ENCODE results near the gene ANKRD36C. TPM values are rescaled to one million over a fixed set of nuclear protein-coding genes. Genes with fewer than 3 reads are reported as not detected.
A peak's percentile ranks its signal among the peaks of the same experiment; 100 is the strongest.
"Not testable (repeated sequence)": the region's sequence is repeated elsewhere in the genome, so short reads cannot be mapped to it uniquely, and the experiment has no call there.

The ANKRD36C gene
- polyA plus RNA-seq, 6 donors from 2014 or later, result 4.7 to 30.1 (median 15.4) TPM

DNA sequence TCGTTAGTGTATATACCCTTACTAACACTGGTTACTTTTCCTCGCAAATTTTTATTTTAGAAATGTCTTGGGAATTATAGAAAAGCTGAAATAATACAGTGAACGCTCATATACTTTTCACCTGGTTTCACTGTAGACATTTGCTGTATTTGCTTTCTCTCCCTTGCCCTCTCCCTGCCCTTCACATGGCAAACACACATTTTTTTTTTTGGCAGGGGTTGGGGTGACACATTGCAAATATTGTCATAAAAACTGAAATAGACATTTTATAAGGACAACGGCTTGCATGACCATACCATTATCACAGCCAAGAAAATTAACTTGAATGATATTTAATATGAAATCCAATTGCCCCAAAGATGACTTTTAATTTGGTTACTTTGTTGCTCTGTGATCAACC, 24.7 kb upstream of the ANKRD36C start:
- not testable (repeated sequence) for H3K36me3 Mint-ChIP-seq; H3K9me3 Mint-ChIP-seq; H3K4me3 Mint-ChIP-seq; H3K4me1 Mint-ChIP-seq; H3K27me3 Mint-ChIP-seq; DNase-seq; ATAC-seq (ENCODE audit: low read depth in 2 of 2)
- H3K27ac Mint-ChIP-seq, result peak overlapping the region in 1 of 6 donors; percentile 54

GRCh38 chr2:96012792-96013264, 21.2 kb upstream of the ANKRD36C start:
- not testable (repeated sequence) for DNase-seq; ATAC-seq (ENCODE audit: low read depth in 2 of 2); H3K9me3 Mint-ChIP-seq; H3K36me3 Mint-ChIP-seq
- Mint-ChIP-seq H3K4me3 (peak overlapping the region in 1 of 8 donors; percentile 33), H3K27me3 (peaks cover 0 to 13% (median 8%) of the 10 kb centered on the region in 3 donors), H3K4me1 (peaks cover 4 to 18% (median 11%) of the 10 kb centered on the region in 3 donors), H3K27ac (peak overlapping the region in 1 of 6 donors; percentile 54)

DNA sequence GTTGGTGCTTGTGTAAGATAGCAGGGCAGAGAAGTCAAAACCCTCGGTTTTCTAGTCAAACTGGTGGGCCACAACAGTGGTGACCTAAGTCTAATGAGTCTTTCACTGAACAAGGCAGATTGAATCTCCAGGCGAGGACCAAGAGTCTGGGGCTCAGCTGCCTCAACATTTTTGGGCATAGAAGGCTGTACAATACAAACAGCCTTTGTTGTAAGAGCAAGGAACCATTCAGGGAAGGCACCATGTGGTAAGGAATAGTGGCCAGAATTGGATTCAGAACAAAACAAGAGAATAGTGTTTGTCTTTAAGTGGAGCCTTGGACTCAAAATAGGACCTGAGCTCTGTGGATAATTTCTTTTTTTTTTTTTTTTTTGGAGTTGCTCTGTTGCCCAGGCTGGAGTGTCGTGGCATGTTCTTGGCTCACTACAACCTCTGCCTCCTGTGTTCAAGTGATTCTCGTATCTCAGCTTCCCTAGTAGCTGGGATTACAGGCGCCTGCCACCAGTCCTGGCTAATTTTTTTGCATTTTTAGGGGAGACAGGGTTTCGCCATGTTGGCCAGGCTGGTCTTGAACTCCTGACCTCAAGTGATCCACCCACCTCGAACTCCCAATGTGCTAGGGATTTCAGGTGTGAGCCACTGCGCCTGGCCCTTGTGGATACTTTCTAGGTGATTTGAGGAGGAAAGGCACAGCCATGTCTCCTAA, 20.6 kb upstream of the ANKRD36C start:
- H3K9me3 Mint-ChIP-seq; H3K36me3 Mint-ChIP-seq; DNase-seq; ATAC-seq (ENCODE audit: low read depth in 2 of 2): not testable (repeated sequence)
- peaks cover 0 to 16% (median 12%) of the 10 kb centered on the region in 3 donors for H3K27me3 Mint-ChIP-seq
- peaks cover 4 to 18% (median 11%) of the 10 kb centered on the region in 3 donors for H3K4me1 Mint-ChIP-seq
- H3K27ac Mint-ChIP-seq, result peak overlapping the region in 4 of 6 donors; percentile 47 to 94 (median 71)
- H3K4me3 Mint-ChIP-seq, result peak overlapping the region in 4 of 8 donors; percentile 9 to 60 (median 50)

- Mint-ChIP-seq H3K4me3 (peak overlapping the region in 5 of 8 donors; percentile 45 to 76 (median 53)), H3K4me1 (peaks cover 4 to 18% (median 11%) of the 10 kb centered on the region in 3 donors), H3K27me3 (peaks cover 3 to 28% (median 23%) of the 10 kb centered on the region in 3 donors), H3K27ac (peak overlapping the region in 2 of 6 donors; percentile 72 to 78)
- not testable (repeated sequence) for H3K36me3 Mint-ChIP-seq; ATAC-seq (ENCODE audit: low read depth in 2 of 2); DNase-seq; H3K9me3 Mint-ChIP-seq
Measured at GRCh38 chr2:96011129-96011455, 19.5 kb upstream of the ANKRD36C start.

DNA sequence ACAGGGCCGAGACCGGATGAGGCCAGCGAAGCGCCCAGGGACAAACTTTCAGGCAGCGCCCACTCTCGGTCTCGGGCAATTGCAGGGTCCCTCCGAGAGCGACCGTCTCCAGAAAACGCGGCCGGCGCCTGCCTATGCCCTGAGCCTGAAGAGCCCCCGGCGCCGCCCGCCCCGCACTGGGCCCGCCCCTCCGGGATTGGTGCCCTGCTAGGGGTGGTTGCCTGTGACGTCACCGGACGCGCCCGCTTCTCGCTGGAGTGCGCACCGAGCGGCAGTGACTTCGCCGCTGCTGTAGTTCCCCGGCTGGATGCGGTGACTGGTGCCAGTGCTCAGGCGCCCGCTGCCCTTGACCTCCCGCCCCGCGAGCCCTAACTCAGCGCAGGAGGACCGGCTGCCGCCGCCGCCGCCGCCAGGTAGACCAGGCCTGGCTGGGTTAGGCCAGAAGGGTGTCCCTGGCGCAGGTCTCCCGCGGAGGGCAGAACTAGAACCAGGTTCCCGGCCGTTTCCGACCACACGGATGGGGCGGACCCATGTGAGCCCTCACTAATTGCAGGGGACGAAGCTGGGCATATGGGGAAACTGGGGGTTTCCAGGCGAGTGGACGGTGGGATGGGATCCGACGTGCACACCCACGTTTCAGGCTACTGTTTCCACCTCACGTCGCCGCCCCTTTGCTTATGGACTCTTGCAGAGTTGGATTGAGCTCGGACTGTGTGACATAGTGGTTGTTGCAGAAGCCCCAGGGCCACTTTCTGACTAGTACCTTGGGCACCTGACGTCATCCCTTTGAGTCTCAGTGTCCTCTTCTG, 18.9 kb upstream of the ANKRD36C start:
- DNase-seq (peak; percentile 96), ATAC-seq (ENCODE audit: low read depth in 2 of 2) (peak; percentile 97)
- H3K36me3 Mint-ChIP-seq, H3K9me3 Mint-ChIP-seq: not testable (repeated sequence)
- Mint-ChIP-seq H3K4me1 (peaks cover 4 to 18% (median 11%) of the 10 kb centered on the region in 3 donors), H3K27ac (peak overlapping the region in 4 of 6 donors; percentile 80 to 90 (median 88)), H3K4me3 (peak overlapping the region; percentile 75 to 91 (median 84)), H3K27me3 (peaks cover 7 to 33% (median 29%) of the 10 kb centered on the region in 3 donors)

DNA sequence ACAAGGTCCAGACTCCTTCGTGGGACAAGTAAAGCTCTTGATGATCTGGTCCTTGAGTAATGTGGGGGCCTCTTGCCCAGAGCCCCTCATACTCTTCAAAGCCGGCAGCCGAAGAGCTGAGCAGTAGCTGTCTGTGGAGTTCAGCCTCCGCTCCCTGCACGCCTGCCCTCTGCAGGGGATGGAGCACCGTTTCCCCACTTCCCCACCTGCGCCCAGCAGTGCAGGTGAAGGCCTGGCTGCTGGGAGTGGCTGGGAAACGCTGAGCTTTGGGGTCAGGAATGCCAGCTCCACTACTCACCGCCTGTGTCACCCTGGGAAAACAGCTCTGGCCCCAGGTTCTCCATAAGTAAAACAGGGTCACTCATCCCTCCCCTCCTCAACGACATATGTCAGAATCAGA, 18.2 kb upstream of the ANKRD36C start:
- peak overlapping the region; percentile 80 to 97 (median 88) for H3K27ac Mint-ChIP-seq
- H3K36me3 Mint-ChIP-seq, result peaks cover 4 to 12% of the 10 kb centered on the region in 2 donors
- not testable (repeated sequence) for H3K9me3 Mint-ChIP-seq
- peaks cover 12 to 40% (median 36%) of the 10 kb centered on the region in 3 donors for H3K27me3 Mint-ChIP-seq
- peak overlapping the region; percentile 75 to 91 (median 84) for H3K4me3 Mint-ChIP-seq
- ATAC-seq (ENCODE audit: low read depth in 2 of 2), result peak; percentile 5 to 8
- H3K4me1 Mint-ChIP-seq, result peaks cover 4 to 18% (median 11%) of the 10 kb centered on the region in 3 donors
- DNase-seq, result peak; percentile 4

DNA sequence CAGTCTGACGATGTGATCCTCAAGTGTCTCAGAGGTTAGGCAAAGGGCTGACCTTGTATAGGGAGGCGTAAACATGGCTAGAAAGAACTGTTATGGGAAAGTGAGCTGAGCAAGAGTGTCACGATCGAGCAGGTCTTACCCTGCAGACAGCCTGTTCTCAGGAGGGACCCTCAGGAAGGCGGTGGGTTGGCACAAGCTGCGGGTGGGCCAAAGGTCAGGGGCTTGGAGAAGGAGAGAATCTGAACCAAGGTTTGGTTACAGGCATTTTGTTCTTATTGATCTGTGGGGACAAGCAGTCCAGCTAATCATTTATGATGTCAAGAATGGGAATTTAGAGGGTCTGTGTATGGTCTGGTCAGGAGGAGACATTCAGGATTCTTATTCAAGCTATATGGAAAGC, 16.4 kb upstream of the ANKRD36C start:
- H3K27ac Mint-ChIP-seq, result peak overlapping the region in 1 of 6 donors; percentile 78
- not testable (repeated sequence) for H3K9me3 Mint-ChIP-seq; DNase-seq; ATAC-seq (ENCODE audit: low read depth in 2 of 2)
- H3K4me3 Mint-ChIP-seq, result peak overlapping the region in 2 of 8 donors; percentile 4 to 47
- peaks cover 4 to 14% of the 10 kb centered on the region in 2 donors for H3K36me3 Mint-ChIP-seq
- peaks cover 4 to 18% (median 11%) of the 10 kb centered on the region in 3 donors for H3K4me1 Mint-ChIP-seq
- H3K27me3 Mint-ChIP-seq, result peaks cover 13 to 50% (median 39%) of the 10 kb centered on the region in 3 donors

GRCh38 chr2:96006248-96006647, 14.6 kb upstream of the ANKRD36C start:
- H3K9me3 Mint-ChIP-seq; DNase-seq; ATAC-seq (ENCODE audit: low read depth in 2 of 2): not testable (repeated sequence)
- peaks cover 4 to 13% (median 11%) of the 10 kb centered on the region in 3 donors for H3K4me1 Mint-ChIP-seq
- H3K36me3 Mint-ChIP-seq, result peaks cover 4 to 14% of the 10 kb centered on the region in 2 donors
- H3K27me3 Mint-ChIP-seq, result peaks cover 19 to 67% (median 50%) of the 10 kb centered on the region in 3 donors
- H3K4me3 Mint-ChIP-seq, result peak overlapping the region in 1 of 8 donors; percentile 9
- H3K27ac Mint-ChIP-seq, result peak overlapping the region in 1 of 6 donors; percentile 57

- peak; percentile 48 to 53 for ATAC-seq (ENCODE audit: low read depth in 2 of 2)
- H3K4me1 Mint-ChIP-seq, H3K9me3 Mint-ChIP-seq, H3K36me3 Mint-ChIP-seq: not testable (repeated sequence)
- DNase-seq, result peak; percentile 67
- Mint-ChIP-seq H3K27me3 (peaks cover 5 to 24% (median 20%) of the 10 kb centered on the region in 3 donors), H3K4me3 (peak overlapping the region; percentile 82 to 97 (median 95)), H3K27ac (peak overlapping the region; percentile 90 to 97 (median 94))
Measured at GRCh38 chr2:95992520-95993272, 1.1 kb upstream of the ANKRD36C start.

DNA sequence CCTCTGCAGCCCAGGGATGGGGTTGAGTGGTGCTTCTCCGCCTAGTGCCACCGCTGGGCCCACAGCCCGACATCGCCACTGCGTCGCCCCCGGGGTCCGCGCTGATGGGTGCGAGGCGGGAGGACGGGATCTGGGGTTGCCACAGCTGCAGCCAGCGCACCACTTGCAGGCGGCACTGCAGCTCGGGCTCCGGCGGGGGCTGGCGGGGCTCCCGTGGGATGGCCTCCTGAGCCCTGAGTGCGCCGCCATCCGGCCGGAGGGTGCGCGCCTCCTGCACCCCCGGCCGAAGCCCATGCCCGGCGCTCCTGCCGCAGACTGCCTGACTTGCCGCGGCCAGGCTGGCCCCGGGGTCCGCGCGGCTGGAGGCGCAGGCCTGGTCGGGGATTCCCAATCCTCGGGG, 478 bp upstream of the ANKRD36C start:
- not testable (repeated sequence) for H3K4me1 Mint-ChIP-seq, H3K9me3 Mint-ChIP-seq, H3K36me3 Mint-ChIP-seq
- DNase-seq, result peak; percentile 56
- Mint-ChIP-seq H3K27me3 (peaks cover 5 to 24% (median 20%) of the 10 kb centered on the region in 3 donors), H3K27ac (peak overlapping the region in 3 of 6 donors; percentile 94 to 99 (median 98)), H3K4me3 (peak overlapping the region; percentile 57 to 98 (median 86))
- ATAC-seq (ENCODE audit: low read depth in 2 of 2), result peak; percentile 44 to 47

GRCh38 chr2:95990884-95991283, 740 bp downstream of the ANKRD36C start:
- not testable (repeated sequence) for ATAC-seq (ENCODE audit: low read depth in 2 of 2); H3K9me3 Mint-ChIP-seq; DNase-seq; H3K4me1 Mint-ChIP-seq; H3K36me3 Mint-ChIP-seq
- peak overlapping the region in 4 of 8 donors; percentile 16 to 97 (median 88) for H3K4me3 Mint-ChIP-seq
- H3K27ac Mint-ChIP-seq, result peak overlapping the region in 4 of 6 donors; percentile 33 to 94 (median 72)
- peaks cover 5 to 22% (median 10%) of the 10 kb centered on the region in 3 donors for H3K27me3 Mint-ChIP-seq

GRCh38 chr2:95951662-95952061, 40.0 kb downstream of the ANKRD36C start:
- not testable (repeated sequence) for H3K27ac Mint-ChIP-seq; H3K36me3 Mint-ChIP-seq; ATAC-seq (ENCODE audit: low read depth in 2 of 2); H3K4me1 Mint-ChIP-seq; DNase-seq; H3K27me3 Mint-ChIP-seq; H3K4me3 Mint-ChIP-seq; H3K9me3 Mint-ChIP-seq

- not testable (repeated sequence) for H3K27ac Mint-ChIP-seq; H3K4me3 Mint-ChIP-seq; H3K9me3 Mint-ChIP-seq; DNase-seq; ATAC-seq (ENCODE audit: low read depth in 2 of 2); H3K4me1 Mint-ChIP-seq; H3K27me3 Mint-ChIP-seq
- H3K36me3 Mint-ChIP-seq, result peaks cover 10 to 11% of the 10 kb centered on the region in 2 donors
Measured at GRCh38 chr2:95948039-95948438, 43.6 kb downstream of the ANKRD36C start.
